ENCODE results near the gene CATSPERE.
A peak's percentile ranks its signal among the peaks of the same experiment; 100 is the strongest.

Gene CATSPERE

GRCh38 chr1:244461245-244462071 is at the start of gene CATSPERE:
Gene CATSPERE, plus strand, starts transcription at chr1:244461273. Its CDS starts 157 bp downstream, at chr1:244461430.
- peak; percentile 44 to 60 (median 50) for DNase-seq (ENCODE audit: low read depth in 3 of 3)

GRCh38 chr1:244412176-244412575 is 48.9 kb upstream of the CATSPERE start:
- no peak for DNase-seq (ENCODE audit: low read depth in 3 of 3)

- DNase-seq (ENCODE audit: low read depth in 3 of 3): no peak
These were observed 47.3 kb upstream of the CATSPERE start for GRCh38 chr1:244413736-244414135.

- no peak for DNase-seq (ENCODE audit: low read depth in 3 of 3)
These were observed 46.5 kb upstream of the CATSPERE start for GRCh38 chr1:244414543-244414942.

GRCh38 chr1:244419024-244419423 is 42.0 kb upstream of the CATSPERE start:
- DNase-seq (ENCODE audit: low read depth in 3 of 3): no peak

GRCh38 chr1:244422174-244422573 is 38.9 kb upstream of the CATSPERE start:
- DNase-seq (ENCODE audit: low read depth in 3 of 3): no peak

- DNase-seq (ENCODE audit: low read depth in 3 of 3): no peak
These were observed 36.3 kb upstream of the CATSPERE start for GRCh38 chr1:244424649-244425334.

GRCh38 chr1:244427647-244428046 is 33.4 kb upstream of the CATSPERE start:
- no peak for DNase-seq (ENCODE audit: low read depth in 3 of 3)

GRCh38 chr1:244429818-244430217 is 31.3 kb upstream of the CATSPERE start:
- DNase-seq (ENCODE audit: low read depth in 3 of 3): no peak

- DNase-seq (ENCODE audit: low read depth in 3 of 3): no peak
These were observed 29.9 kb upstream of the CATSPERE start for GRCh38 chr1:244431166-244431565.

- DNase-seq (ENCODE audit: low read depth in 3 of 3): no peak
These were observed 25.4 kb upstream of the CATSPERE start for GRCh38 chr1:244435562-244436205.

GRCh38 chr1:244436336-244437085 is 24.6 kb upstream of the CATSPERE start:
- DNase-seq (ENCODE audit: low read depth in 3 of 3): no peak

- DNase-seq (ENCODE audit: low read depth in 3 of 3): no peak
These were observed 24.0 kb upstream of the CATSPERE start for GRCh38 chr1:244437086-244437468.

GRCh38 chr1:244439391-244440032 is 21.6 kb upstream of the CATSPERE start:
- no peak for DNase-seq (ENCODE audit: low read depth in 3 of 3)

GRCh38 chr1:244442850-244443249 is 18.2 kb upstream of the CATSPERE start:
- DNase-seq (ENCODE audit: low read depth in 3 of 3): no peak

GRCh38 chr1:244444854-244445253 is 16.2 kb upstream of the CATSPERE start:
- no peak for DNase-seq (ENCODE audit: low read depth in 3 of 3)

- DNase-seq (ENCODE audit: low read depth in 3 of 3): no peak
These were observed 15.5 kb upstream of the CATSPERE start for GRCh38 chr1:244445320-244446181.

GRCh38 chr1:244447024-244447423 is 14.0 kb upstream of the CATSPERE start:
- DNase-seq (ENCODE audit: low read depth in 3 of 3): no peak

- no peak for DNase-seq (ENCODE audit: low read depth in 3 of 3)
These were observed 13.5 kb upstream of the CATSPERE start for GRCh38 chr1:244447552-244447951.

GRCh38 chr1:244448279-244449036 is 12.6 kb upstream of the CATSPERE start:
- DNase-seq (ENCODE audit: low read depth in 3 of 3): no peak

Data from stimulated activated CD4-positive, alpha-beta T cell treated with anti-CD3 and anti-CD28 coated beads, TNF-alpha, amount 100 ng/mL, for 4 hours (primary cell).